ENCODE data around the gene CACYBP. TPM values are rescaled to one million over a fixed set of nuclear protein-coding genes. Genes with fewer than 3 reads are reported as not detected.

Gene CACYBP
- total RNA-seq, 1 experiment from 2014 or later = 183 TPM

GRCh38 chr1:174989536-174990220 lies 10.1 kb upstream of the CACYBP start:
- Histone ChIP-seq H3K4me3 (ENCODE audit: low read depth, low read length) (no peak overlapping the region), H3K9me3 (no peaks in the 10 kb centered on the region), H3K4me1 (no peaks in the 10 kb centered on the region), H3K27me3 (replicated peaks; ENCODE audit: control insufficient read depth, insufficient read depth, low read length) (no peaks in the 10 kb centered on the region), H3K36me3 (ENCODE audit: control insufficient read depth, insufficient read depth, low read length) (no peaks in the 10 kb centered on the region)
- Mint-ChIP-seq H3K4me1 (ENCODE audit: low read depth, unreplicated experiment) (peaks cover 4% of the 10 kb centered on the region), H3K4me3 (ENCODE audit: unreplicated experiment) (no peak overlapping the region), H3K36me3 (ENCODE audit: insufficient read depth, unreplicated experiment) (peaks cover 6% of the 10 kb centered on the region), H3K27me3 (ENCODE audit: insufficient read depth, unreplicated experiment) (no peaks in the 10 kb centered on the region), H3K27ac (ENCODE audit: unreplicated experiment) (no peak overlapping the region), H3K9me3 (ENCODE audit: unreplicated experiment) (no peaks in the 10 kb centered on the region)
- TF ChIP-seq CTCF (IDR thresholded peaks at IDR 0.05; ENCODE audit: insufficient read depth in 1 of 2, low read depth in 1 of 2, low read length in 1 of 2, severe bottlenecking in 1 of 2, unreplicated experiment in 1 of 2) = no peak
- no peak for DNase-seq
- ChIA-PET CTCF (no interaction called here), POLR2A (no interaction called here)
- no TSS peak for BruUV-seq (replicated peaks)
- intact Hi-C loops (cut with micrococcal nuclease; ENCODE audit: unreplicated experiment) = loop anchor here (10.0 kb wide), 1 partner anchor 725 kb away; no protein-coding TSS in a partner anchor

GRCh38 chr1:174990382-174990999 lies 9.3 kb upstream of the CACYBP start:
- TF ChIP-seq CTCF (IDR thresholded peaks at IDR 0.05; ENCODE audit: insufficient read depth in 1 of 2, low read depth in 1 of 2, low read length in 1 of 2, severe bottlenecking in 1 of 2, unreplicated experiment in 1 of 2) = no peak
- POLR2A ChIA-PET = no interaction called here
- Mint-ChIP-seq H3K27ac (ENCODE audit: unreplicated experiment) (no peak overlapping the region), H3K4me3 (ENCODE audit: unreplicated experiment) (no peak overlapping the region), H3K9me3 (ENCODE audit: unreplicated experiment) (no peaks in the 10 kb centered on the region), H3K36me3 (ENCODE audit: insufficient read depth, unreplicated experiment) (peaks cover 6% of the 10 kb centered on the region), H3K4me1 (ENCODE audit: low read depth, unreplicated experiment) (no peaks in the 10 kb centered on the region), H3K27me3 (ENCODE audit: insufficient read depth, unreplicated experiment) (no peaks in the 10 kb centered on the region)
- no peaks in the 10 kb centered on the region for H3K9me3 ChIP-seq
- CTCF ChIA-PET = no interaction called here
- no peaks in the 10 kb centered on the region for H3K27me3 ChIP-seq (replicated peaks; ENCODE audit: control insufficient read depth, insufficient read depth, low read length)
- no peaks in the 10 kb centered on the region for H3K4me1 ChIP-seq
- H3K36me3 ChIP-seq (ENCODE audit: control insufficient read depth, insufficient read depth, low read length) = no peaks in the 10 kb centered on the region
- intact Hi-C loops (cut with micrococcal nuclease; ENCODE audit: unreplicated experiment) = loop anchor here (10.0 kb wide), 1 partner anchor 726 kb away; no protein-coding TSS in a partner anchor
- no TSS peak for BruUV-seq (replicated peaks)
- no peak overlapping the region for H3K4me3 ChIP-seq (ENCODE audit: low read depth, low read length)
- no peak for DNase-seq

GRCh38 chr1:174991473-174991872 lies 8.3 kb upstream of the CACYBP start:
- TF ChIP-seq CTCF (IDR thresholded peaks at IDR 0.05; ENCODE audit: insufficient read depth in 1 of 2, low read depth in 1 of 2, low read length in 1 of 2, severe bottlenecking in 1 of 2, unreplicated experiment in 1 of 2) = no peak
- no TSS peak for BruUV-seq (replicated peaks)
- Mint-ChIP-seq H3K4me3 (ENCODE audit: unreplicated experiment) (no peak overlapping the region), H3K27me3 (ENCODE audit: insufficient read depth, unreplicated experiment) (no peaks in the 10 kb centered on the region), H3K36me3 (ENCODE audit: insufficient read depth, unreplicated experiment) (peaks cover 6% of the 10 kb centered on the region), H3K9me3 (ENCODE audit: unreplicated experiment) (no peaks in the 10 kb centered on the region), H3K4me1 (ENCODE audit: low read depth, unreplicated experiment) (no peaks in the 10 kb centered on the region), H3K27ac (ENCODE audit: unreplicated experiment) (no peak overlapping the region)
- Histone ChIP-seq H3K36me3 (ENCODE audit: control insufficient read depth, insufficient read depth, low read length) (no peaks in the 10 kb centered on the region), H3K4me1 (no peaks in the 10 kb centered on the region), H3K27me3 (replicated peaks; ENCODE audit: control insufficient read depth, insufficient read depth, low read length) (no peaks in the 10 kb centered on the region), H3K9me3 (no peaks in the 10 kb centered on the region), H3K4me3 (ENCODE audit: low read depth, low read length) (no peak overlapping the region)
- intact Hi-C loops (cut with micrococcal nuclease; ENCODE audit: unreplicated experiment) = loop anchor here (10.0 kb wide), 1 partner anchor 727 kb away; no protein-coding TSS in a partner anchor
- DNase-seq = no peak
- ChIA-PET CTCF (interaction anchor here (0.6 kb wide), 1 partner anchor 1034 kb away, joined by 3 read pairs; no protein-coding TSS in a partner anchor), POLR2A (no interaction called here)
